NCI-H2029 treated with DMSO at 0.1 percent for 48 hours (cell line): ENCODE measurements around the gene BOC.

Source experiments
- DNase-seq: peaks from one replicate; lab custom pipeline; 2025; lab: John Stamatoyannopoulos, UW

The BOC gene

GRCh38 chr3:113271189-113271588 is 59.8 kb downstream of the BOC start:
- DNase-seq = no peak

GRCh38 chr3:113271594-113272384 is 60.4 kb downstream of the BOC start:
- no peak for DNase-seq

- no peak for DNase-seq
These were observed 61.0 kb downstream of the BOC start for GRCh38 chr3:113272385-113272779.

GRCh38 chr3:113273011-113273410 is 61.7 kb downstream of the BOC start:
- no peak for DNase-seq

GRCh38 chr3:113273604-113274378 is 62.4 kb downstream of the BOC start:
- DNase-seq = no peak

GRCh38 chr3:113274425-113275257 is 63.3 kb downstream of the BOC start:
- peak; percentile 52 for DNase-seq

GRCh38 chr3:113275258-113275556 is 63.9 kb downstream of the BOC start:
- no peak for DNase-seq

GRCh38 chr3:113275583-113275928 is 64.2 kb downstream of the BOC start:
- DNase-seq = no peak

- peak; percentile 79 for DNase-seq
These were observed 64.8 kb downstream of the BOC start for GRCh38 chr3:113275929-113276750.

GRCh38 chr3:113276751-113277080 is 65.4 kb downstream of the BOC start:
- no peak for DNase-seq

- DNase-seq = no peak
These were observed 66.1 kb downstream of the BOC start for GRCh38 chr3:113277414-113277813.

- DNase-seq = no peak
These were observed 66.7 kb downstream of the BOC start for GRCh38 chr3:113277941-113278598.

GRCh38 chr3:113278599-113278955 is 67.2 kb downstream of the BOC start:
- DNase-seq = no peak

- DNase-seq = no peak
These were observed 68.3 kb downstream of the BOC start for GRCh38 chr3:113279686-113280085.

- no peak for DNase-seq
These were observed 71.9 kb downstream of the BOC start for GRCh38 chr3:113283306-113283705.

GRCh38 chr3:113284453-113285050 is 73.2 kb downstream of the BOC start:
- DNase-seq = no peak

GRCh38 chr3:113285226-113285625 is 73.9 kb downstream of the BOC start:
- no peak for DNase-seq

- DNase-seq = no peak
These were observed 74.4 kb downstream of the BOC start for GRCh38 chr3:113285741-113286140.

GRCh38 chr3:113286524-113286923 is 75.2 kb downstream of the BOC start:
- no peak for DNase-seq

GRCh38 chr3:113287111-113287802 is 75.9 kb downstream of the BOC start:
- no peak for DNase-seq
